GM13976 (cell line): ENCODE results near the gene RAPH1.

Experiments
- DNase-seq: peaks from one replicate; pipeline ENCODE4 v3.0.0; 2012; ENCODE audit warnings: low spot score
- CTCF ChIP-seq: IDR thresholded peaks from 2 replicates; pipeline ENCODE4 v1.5.1; 2012; ENCODE audit warnings: borderline replicate concordance, mild to moderate bottlenecking; ENCODE audit not compliant: insufficient read depth; ENCODE audit errors: extremely low read depth, missing control alignments, control extremely low read depth
- in situ Hi-C: fragments of 300-500 bp; cut with MboI; formaldehyde crosslinking; loops from one replicate; pipeline ENCODE4 v1.12.0; 2022; ENCODE audit warnings: low sequenced_read_pairs, mixed read lengths, inconsistent platforms; ENCODE audit not compliant: unreplicated experiment

Gene RAPH1

GRCh38 chr2:203566161-203566560 lies 31.1 kb upstream of the RAPH1 start:
- in situ Hi-C loops = no loop called here
- no peak for TF ChIP-seq CTCF
- DNase-seq = no peak

DNA sequence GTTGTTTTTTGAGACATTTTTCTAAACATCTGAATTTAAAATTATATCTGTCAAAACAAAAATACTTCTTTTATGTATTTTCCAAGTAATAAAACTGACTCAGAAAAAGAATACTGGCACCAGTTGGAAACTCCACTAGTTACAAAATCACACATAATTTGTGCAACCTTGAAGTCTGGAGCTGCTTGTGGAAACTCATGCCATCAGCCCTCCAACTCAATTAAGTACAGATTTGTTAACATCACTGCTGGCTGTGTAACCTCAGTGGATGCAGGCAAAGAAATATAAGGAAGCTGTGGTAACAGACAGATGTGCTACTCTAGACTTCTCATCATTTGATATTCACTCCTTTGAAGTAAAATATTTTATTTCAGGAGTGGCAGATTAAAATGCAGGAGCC lies 30.0 kb upstream of the RAPH1 start:
- in situ Hi-C loops = no loop called here

DNA sequence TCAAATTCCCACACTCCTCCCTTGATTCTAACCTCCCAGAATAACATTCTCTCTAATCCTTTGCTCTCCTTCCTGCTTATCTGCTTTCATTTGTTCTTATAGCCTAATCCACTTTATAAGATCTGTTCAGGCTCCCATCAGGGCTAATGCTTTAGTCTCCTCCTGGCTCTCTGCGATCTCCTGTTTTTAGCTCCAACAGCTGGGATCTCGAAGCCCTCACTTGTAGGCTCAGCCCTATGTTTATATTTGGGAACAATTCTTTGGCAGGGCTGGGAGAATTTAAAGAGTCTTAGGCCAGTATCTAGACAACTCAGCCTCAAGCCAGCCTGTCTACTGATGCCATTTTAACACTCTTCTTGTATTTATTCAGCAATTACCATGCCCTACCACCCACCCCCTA lies 27.2 kb upstream of the RAPH1 start:
- in situ Hi-C loops = no loop called here
- no peak for TF ChIP-seq CTCF
- DNase-seq = no peak

More for the DNA sequence above, 30.0 kb upstream of the RAPH1 start:
- DNase-seq = no peak
- no peak for TF ChIP-seq CTCF

GRCh38 chr2:203559641-203560040 lies 24.5 kb upstream of the RAPH1 start:
- in situ Hi-C loops = no loop called here
- no peak for TF ChIP-seq CTCF
- DNase-seq = no peak

DNA sequence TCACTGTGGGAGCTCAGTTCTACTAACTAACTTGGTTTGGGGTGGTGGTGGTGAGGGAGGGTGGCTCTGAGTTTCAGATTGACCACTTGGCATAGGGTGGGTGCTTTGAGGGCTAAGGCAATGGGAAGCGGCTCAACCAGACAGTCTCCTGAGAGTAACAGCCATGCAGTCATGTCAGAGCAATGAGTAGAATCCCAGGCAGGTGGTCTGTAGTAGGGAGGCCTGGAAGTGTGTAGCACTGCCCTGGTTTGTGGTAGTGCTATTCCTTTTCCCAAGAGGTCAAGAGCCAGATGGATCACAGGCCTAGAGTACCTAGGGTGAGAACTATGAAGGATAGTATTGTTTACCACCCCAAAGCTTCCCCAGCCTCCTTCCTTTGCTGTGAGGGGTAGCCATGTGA lies 18.7 kb upstream of the RAPH1 start:
- no peak for TF ChIP-seq CTCF
- DNase-seq = no peak
- in situ Hi-C loops = no loop called here

DNA sequence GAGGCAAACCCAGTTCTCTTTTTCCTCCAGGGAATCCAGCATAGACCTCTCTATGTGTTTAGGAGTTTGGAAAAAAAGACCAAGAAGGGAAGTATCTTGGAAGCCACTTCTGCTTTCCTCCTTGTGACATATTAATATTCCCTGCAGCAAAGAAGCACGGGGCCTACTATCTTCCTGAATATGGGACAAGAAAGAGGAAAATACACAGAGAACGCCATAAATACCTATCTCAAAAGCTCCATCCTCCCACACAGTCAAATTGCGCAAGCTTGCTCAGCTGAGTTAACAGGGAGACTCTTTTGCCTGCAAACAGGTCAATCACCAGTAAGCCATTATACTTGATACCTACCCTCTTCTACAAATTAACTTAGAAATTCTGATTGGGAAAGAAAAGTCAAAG lies 16.7 kb upstream of the RAPH1 start:
- no peak for TF ChIP-seq CTCF
- in situ Hi-C loops = no loop called here
- DNase-seq = no peak

DNA sequence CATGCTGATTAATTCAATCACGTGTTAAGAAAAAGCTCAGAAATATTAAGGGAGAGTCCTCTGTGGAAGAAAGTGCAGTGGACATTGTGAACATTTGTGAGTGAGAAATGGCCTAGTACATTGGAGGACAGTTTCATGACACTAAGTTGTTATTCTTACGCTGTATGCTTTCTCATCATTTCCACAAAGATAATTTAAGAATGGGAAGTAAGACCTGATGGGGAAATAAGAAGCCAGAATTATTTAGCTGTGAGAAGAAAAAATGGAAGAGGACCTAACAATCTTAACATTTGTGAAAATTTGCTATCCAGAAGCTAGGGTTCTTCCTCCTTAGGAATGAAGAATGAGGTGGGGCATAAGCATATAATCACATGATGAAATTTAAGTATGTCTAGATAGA lies 15.2 kb upstream of the RAPH1 start:
- TF ChIP-seq CTCF = no peak
- in situ Hi-C loops = no loop called here
- no peak for DNase-seq
